NK-92 (cell line): Measurements from ENCODE around the gene CXCR4.

ENCODE experiments used
- DNase-seq: peaks from one replicate; lab custom pipeline; 2025; ENCODE audit not compliant: unreplicated experiment; lab: John Stamatoyannopoulos, UW

The CXCR4 gene

DNA sequence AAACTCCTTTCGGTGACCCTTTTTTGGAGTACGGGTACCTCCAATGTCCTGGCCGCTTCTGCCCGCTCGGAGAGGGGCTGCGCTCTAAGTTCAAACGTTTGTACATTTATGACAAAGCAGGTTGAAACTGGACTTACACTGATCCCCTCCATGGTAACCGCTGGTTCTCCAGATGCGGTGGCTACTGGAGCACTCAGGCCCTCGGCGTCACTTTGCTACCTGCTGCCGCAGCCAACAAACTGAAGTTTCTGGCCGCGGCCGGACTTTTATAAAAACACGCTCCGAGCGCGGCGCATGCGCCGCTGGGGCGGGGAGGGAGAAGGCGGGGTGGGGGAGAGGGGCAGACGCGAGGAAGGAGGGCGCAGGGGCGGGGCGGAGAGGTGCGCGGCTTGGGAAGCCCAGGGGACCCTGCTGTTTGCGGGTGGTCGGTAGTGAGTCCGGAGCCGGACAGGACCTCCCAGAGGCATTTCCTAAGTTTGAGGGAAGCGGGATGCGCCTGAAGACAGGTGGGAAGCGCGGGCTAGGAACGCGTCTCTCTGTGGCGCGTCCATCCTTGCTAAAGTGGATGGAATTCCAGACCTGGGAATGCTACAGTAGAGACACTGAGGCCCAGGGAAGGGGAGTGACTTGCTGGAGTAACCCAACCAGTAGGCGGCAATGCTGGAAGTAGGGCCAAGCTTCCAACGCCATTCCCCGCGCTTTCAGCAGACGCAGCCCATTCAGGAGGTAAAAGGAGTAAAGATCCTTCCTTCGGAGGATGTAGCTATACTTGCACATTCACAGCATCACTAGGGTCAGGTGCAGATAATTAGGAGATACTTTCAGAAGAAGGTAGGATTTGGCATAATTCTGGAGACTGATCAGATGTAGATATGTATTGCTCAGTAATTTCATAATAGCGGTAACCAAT is at the start of gene CXCR4:
Gene CXCR4, minus strand, starts transcription at position 241 of the 910 bp plus-strand sequence. Its CDS starts 89 bp downstream, at position 152.
- DNase-seq = no peak

- DNase-seq = no peak
Measured at GRCh38 chr2:136164280-136164776, 46.4 kb upstream of the CXCR4 start.

DNA sequence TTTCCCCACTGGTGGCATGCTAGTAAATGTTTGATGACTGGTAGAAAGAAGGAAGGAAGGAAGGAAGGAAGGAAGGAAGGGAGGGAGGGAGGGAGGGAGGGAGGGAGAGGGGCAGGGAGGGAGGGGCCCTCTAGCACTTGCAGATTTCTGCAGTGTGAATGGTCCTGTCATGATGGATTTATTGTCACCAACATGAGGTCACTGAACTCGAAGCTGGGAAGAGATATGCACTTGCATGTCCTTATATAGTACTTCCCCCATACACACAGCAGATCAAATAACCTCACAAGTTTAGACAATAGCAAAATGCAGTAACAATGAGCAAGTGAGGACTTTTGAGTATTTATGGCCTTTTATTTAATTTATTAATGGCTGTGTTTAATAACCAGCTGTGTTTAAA is 44.5 kb upstream of the CXCR4 start:
- DNase-seq = no peak

DNA sequence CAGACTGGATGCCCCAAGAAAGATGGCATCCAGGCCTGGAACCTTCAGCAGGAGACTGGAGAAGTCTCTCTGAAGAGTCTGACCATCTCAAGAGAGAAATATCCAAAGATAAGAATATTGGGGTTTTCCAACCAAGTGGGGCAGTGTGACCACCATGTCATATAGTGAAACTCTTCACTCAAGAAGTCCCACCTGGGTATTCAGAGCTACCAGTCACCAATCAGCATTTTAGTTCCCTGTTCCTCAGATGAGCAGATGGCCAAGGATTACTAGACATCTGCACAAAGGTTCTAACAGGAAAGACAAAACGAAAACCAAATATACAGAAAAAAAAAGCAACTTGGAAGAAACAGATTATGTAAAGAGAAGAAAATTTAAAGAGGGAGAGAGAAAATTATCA is 38.5 kb upstream of the CXCR4 start:
- DNase-seq = no peak

DNA sequence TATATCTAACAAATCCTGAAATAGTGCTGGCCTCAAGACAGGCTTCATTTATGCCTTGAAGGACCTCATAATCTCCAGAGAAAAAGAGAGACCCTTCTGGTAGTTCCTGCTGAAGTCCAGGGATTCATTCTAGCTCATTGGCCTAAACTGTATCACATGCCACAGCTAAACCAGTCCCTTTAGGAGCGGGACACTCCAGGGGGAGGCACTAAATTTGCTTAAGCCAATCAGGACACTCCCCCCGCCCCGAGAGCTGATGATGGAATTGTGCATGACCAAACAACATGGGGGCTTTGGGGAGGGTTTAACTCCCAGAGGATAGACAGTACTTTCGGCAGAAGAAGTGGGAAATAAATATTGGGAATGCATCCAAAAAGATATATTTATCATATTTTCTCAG is 36.4 kb upstream of the CXCR4 start:
- no peak for DNase-seq

DNA sequence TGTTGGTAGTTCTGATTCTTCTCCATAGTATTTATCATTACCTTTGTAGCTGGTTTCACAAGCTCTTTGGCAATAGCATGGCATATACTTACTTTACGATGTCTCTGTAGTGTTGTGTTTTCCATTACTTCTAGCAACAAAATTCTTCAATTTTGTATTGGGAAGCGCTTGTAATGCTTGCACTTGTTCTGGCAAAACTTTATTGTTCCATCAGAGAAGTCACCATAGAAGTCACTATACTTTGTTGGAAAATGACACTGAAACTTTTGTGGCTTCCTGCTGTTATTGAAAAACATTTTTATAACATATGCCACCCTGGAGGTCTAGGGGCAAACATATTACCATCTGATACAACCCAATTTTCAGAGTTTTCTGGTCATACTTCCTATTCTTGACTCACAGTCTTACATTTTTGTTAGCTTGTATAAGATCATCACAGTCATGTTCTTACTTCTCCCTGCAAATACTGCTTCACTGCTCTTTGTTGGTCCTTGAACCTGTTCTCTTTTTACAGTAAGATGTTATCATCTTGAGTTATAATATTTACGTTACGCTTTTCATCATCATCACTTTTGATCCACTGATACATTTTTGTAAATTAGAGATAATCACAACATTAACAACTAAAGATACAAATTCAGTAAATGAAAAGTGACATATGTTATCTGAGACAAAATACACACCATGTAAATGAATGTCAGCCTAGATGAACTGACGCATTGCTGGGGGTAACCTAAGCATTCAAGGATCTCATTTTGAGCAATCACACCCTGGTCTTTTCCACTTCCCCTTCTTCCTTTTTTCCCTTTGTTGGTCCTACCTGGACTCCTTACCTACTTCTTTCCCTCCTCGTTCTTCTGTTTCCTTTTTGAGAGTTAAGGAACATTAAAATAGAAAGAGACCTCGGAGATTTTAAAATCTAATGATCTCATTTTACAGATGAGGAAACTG is 33.3 kb upstream of the CXCR4 start:
- no peak for DNase-seq

GRCh38 chr2:136149011-136149410 is 31.1 kb upstream of the CXCR4 start:
- no peak for DNase-seq

DNA sequence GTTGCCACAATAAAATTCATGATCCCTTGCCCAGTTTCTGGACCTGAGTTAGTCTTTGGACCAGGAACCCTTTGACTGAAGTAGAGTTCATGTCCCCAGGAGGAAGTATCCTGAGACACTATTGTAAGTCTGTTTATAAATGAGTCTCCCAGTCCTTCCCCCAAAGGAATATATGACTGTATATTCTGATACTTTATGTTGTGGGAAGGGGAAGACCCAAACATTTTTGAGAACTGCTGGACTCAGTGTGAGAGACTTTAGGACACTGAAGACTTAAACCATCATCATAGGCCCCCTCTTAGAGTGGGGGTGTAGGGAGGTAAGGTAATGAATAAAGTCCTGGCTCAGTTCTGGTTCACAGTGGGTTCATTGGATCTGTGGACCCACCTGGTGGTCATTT is 28.6 kb upstream of the CXCR4 start:
- no peak for DNase-seq

GRCh38 chr2:136143603-136144451 is 25.9 kb upstream of the CXCR4 start:
- no peak for DNase-seq

- no peak for DNase-seq
Measured at GRCh38 chr2:136141510-136142149, 23.7 kb upstream of the CXCR4 start.

- no peak for DNase-seq
Measured at GRCh38 chr2:136139631-136140030, 21.7 kb upstream of the CXCR4 start.

DNA sequence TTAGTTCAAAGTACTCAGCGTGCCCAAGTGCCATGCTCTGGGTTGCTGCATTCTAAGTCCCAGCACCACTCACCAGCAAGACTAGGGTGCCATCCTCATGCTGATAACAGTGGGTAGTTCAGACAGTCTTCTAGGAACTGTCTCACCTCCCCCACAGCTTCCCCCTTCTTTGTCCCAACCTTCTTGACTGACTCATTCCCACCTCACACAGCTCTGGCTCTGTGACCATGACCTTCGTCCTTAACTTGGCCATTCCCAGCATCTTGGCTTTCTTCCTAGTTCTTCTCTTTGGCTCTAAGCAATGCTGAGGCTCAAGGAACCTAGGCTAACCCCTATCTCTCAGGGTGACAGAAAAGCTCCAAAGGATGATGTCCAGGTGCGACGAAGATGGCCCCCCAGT is 20.0 kb upstream of the CXCR4 start:
- no peak for DNase-seq

DNA sequence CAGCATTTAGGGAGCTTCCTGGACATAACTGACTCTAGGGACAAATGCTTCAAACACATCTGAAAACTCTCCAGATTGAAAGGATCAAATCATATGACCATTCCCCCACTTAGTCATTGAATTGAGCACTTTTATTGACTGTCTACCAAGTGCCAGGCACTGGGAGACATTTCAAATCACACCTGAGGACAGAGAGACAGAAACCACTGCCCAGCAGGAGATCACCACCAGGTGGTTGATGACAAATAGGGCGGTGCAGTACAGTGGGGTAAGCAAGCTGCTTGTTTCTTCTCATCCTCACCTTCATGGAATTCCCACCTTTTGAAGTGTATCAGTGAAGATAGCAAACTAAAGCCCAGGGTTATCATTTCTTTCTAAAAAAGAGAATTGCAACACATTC is 19.0 kb upstream of the CXCR4 start:
- no peak for DNase-seq

- DNase-seq = peak; percentile 32
Measured at GRCh38 chr2:136135921-136136906, 18.3 kb upstream of the CXCR4 start.

- DNase-seq = no peak
Measured at GRCh38 chr2:136135462-136135861, 17.5 kb upstream of the CXCR4 start.

DNA sequence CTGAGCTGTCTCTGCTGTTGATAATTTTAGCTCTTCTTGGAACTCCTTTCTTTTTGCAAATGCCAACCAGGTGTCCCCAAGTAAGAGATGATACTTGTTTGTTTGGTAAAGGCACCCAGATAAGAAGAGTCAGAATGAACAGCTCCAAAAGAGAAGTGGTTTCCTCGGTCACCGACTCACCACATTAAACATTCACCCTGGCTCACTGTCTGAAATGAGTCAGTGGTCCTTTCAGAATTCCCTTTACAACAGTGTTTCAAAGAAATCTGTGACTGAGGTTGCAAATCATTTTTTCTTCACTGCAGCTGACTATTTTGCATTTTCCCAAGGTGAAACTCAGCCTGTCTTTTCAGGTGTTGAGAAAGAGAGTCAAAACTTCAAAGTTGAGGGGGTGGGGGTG is 16.2 kb upstream of the CXCR4 start:
- DNase-seq = no peak

- no peak for DNase-seq
Measured at GRCh38 chr2:136133586-136133985, 15.6 kb upstream of the CXCR4 start.

DNA sequence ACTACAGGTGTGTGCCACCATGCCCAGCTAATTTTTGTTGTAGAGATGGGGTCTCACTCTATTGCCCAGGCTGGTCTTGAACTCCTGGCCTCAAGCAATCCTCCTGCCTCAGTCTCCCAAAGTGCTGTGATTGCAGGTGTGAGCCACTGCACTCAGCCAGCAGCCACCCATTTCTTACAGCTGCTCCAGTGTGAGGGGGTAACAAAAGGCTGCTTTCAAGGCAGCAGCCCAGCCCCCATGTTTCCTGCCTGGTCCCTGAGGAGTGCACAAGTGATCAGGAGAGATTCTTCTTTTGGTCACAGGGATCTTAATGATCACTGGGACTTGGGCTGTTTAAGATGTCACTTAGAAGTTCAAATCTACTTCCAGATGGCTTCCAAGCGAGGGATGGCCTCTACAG is 15.2 kb upstream of the CXCR4 start:
- no peak for DNase-seq

DNA sequence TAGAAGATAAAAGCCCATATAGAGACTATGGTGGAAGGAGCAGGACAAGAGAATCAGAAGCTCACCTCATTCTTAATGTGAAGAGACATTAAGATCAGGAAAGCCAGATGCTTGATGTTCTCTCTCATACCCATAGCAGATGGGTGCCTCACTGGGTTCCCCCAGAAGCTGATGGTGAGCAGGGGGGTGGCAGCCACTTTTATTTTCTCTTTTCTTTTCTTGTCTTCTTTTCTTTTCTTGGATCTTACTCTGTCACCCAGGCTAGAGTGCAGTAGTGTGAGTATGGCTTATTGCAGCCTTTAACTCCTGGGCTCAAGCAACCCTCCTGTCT is 14.8 kb upstream of the CXCR4 start:
- no peak for DNase-seq
